ENCODE measurements around the gene FARS2. TPM values are rescaled to one million over a fixed set of nuclear protein-coding genes. Genes with fewer than 3 reads are reported as not detected.

The FARS2 gene
- polyA plus RNA-seq, 3 donors: 12.2 to 21.6 (median 17.7) TPM

- Histone ChIP-seq H3K4me3 (replicated peaks in 1 of 3; ENCODE audit: low read depth in 2 of 3, low read length in 3 of 3) (no peak overlapping the region), H4K20me1 (ENCODE audit: insufficient read depth, low read length) (no peaks in the 10 kb centered on the region), H2AFZ (ENCODE audit: insufficient read depth, low read depth, low read length, poor library complexity, severe bottlenecking) (no peak overlapping the region), H3K9me3 (replicated peaks in 1 of 2; ENCODE audit: control insufficient read depth in 1 of 2, insufficient read depth in 1 of 2, low read length in 2 of 2) (no peaks in the 10 kb centered on the region), H3K27ac (ENCODE audit: low read depth in 1 of 2, low read length in 2 of 2) (no peak overlapping the region), H3K4me2 (replicated peaks; ENCODE audit: extremely low read depth, low read length, poor library complexity, severe bottlenecking) (no peak overlapping the region), H3K36me3 (replicated peaks in 1 of 2; ENCODE audit: control insufficient read depth in 1 of 2, insufficient read depth in 2 of 2, low read length in 2 of 2) (no peaks in the 10 kb centered on the region), H3K79me2 (ENCODE audit: insufficient read depth, low read length) (no peaks in the 10 kb centered on the region), H3K27me3 (ENCODE audit: control insufficient read depth in 2 of 2, insufficient read depth in 2 of 2, low read length in 2 of 2) (no peaks in the 10 kb centered on the region), H3K9ac (ENCODE audit: insufficient read depth, low read length, poor library complexity, severe bottlenecking) (no peak overlapping the region), H3K4me1 (ENCODE audit: control insufficient read depth in 1 of 2, insufficient read depth in 2 of 2, low read length in 2 of 2) (peaks cover 3 to 10% of the 10 kb centered on the region in 2 donors)
- Mint-ChIP-seq H3K4me3 (no peak overlapping the region), H3K4me1 (peaks cover 9% of the 10 kb centered on the region), H3K9me3 (peaks cover 0 to 6% (median 0%) of the 10 kb centered on the region in 7 donors), H3K27me3 (ENCODE audit: low read depth in 3 of 3) (peaks cover 1 to 2% (median 2%) of the 10 kb centered on the region in 3 donors), H3K36me3 (peaks cover 0 to 12% of the 10 kb centered on the region in 2 donors), H3K27ac (no peak overlapping the region)
- no CpG with 5 or more reads among the region's 2 CpGs for WGBS (ENCODE audit: insufficient coverage)
- no peak for DNase-seq
- no peak for TF ChIP-seq CTCF (IDR thresholded peaks at IDR 0.05)
- intact Hi-C loops (cut with micrococcal nuclease): no loop called here
Observed at GRCh38 chr6:5665667-5666066, 404.4 kb downstream of the FARS2 start.

- no peak for DNase-seq
- Histone ChIP-seq H3K79me2 (ENCODE audit: insufficient read depth, low read length) (no peaks in the 10 kb centered on the region), H2AFZ (ENCODE audit: insufficient read depth, low read depth, low read length, poor library complexity, severe bottlenecking) (no peak overlapping the region), H3K4me2 (replicated peaks; ENCODE audit: extremely low read depth, low read length, poor library complexity, severe bottlenecking) (no peak overlapping the region), H3K4me1 (ENCODE audit: control insufficient read depth in 1 of 2, insufficient read depth in 2 of 2, low read length in 2 of 2) (peaks cover 13 to 20% of the 10 kb centered on the region in 2 donors), H4K20me1 (ENCODE audit: insufficient read depth, low read length) (no peaks in the 10 kb centered on the region), H3K4me3 (replicated peaks in 1 of 3; ENCODE audit: low read depth in 2 of 3, low read length in 3 of 3) (no peak overlapping the region), H3K36me3 (replicated peaks in 1 of 2; ENCODE audit: control insufficient read depth in 1 of 2, insufficient read depth in 2 of 2, low read length in 2 of 2) (no peaks in the 10 kb centered on the region), H3K27ac (ENCODE audit: low read depth in 1 of 2, low read length in 2 of 2) (no peak overlapping the region), H3K9ac (ENCODE audit: insufficient read depth, low read length, poor library complexity, severe bottlenecking) (no peak overlapping the region), H3K27me3 (ENCODE audit: control insufficient read depth in 2 of 2, insufficient read depth in 2 of 2, low read length in 2 of 2) (no peaks in the 10 kb centered on the region), H3K9me3 (replicated peaks in 1 of 2; ENCODE audit: control insufficient read depth in 1 of 2, insufficient read depth in 1 of 2, low read length in 2 of 2) (peaks cover 0 to 2% of the 10 kb centered on the region in 2 donors)
- Mint-ChIP-seq H3K4me3 (no peak overlapping the region), H3K9me3 (peaks cover 0 to 5% (median 2%) of the 10 kb centered on the region in 7 donors), H3K36me3 (peaks cover 4 to 11% of the 10 kb centered on the region in 2 donors), H3K27me3 (ENCODE audit: low read depth in 3 of 3) (peaks cover 1 to 2% (median 2%) of the 10 kb centered on the region in 3 donors), H3K27ac (no peak overlapping the region), H3K4me1 (peaks cover 19% of the 10 kb centered on the region)
- TF ChIP-seq CTCF (IDR thresholded peaks at IDR 0.05): no peak
- intact Hi-C loops (cut with micrococcal nuclease): no loop called here
- 60% methylated on average over 1 of the region's 7 CpGs for WGBS (ENCODE audit: insufficient coverage)
Observed at GRCh38 chr6:5666695-5667094, 405.4 kb downstream of the FARS2 start.

Data from CD14-positive monocyte (primary cell).